Astrocyte (in vitro differentiated cells and primary cell): ENCODE data around the gene MTMR12.

ENCODE experiments used
- CTCF ChIP-seq: IDR thresholded peaks from 2 replicates; pipeline ENCODE4 v1.5.1; 2011; ENCODE audit warnings: low read depth, mild to moderate bottlenecking, inconsistent platforms, low read length, moderate library complexity; ENCODE audit not compliant: insufficient read depth
- EZH2 ChIP-seq: IDR thresholded peaks from 2 replicates; pipeline ENCODE4 v1.6.1; 2012; ENCODE audit warnings: mild to moderate bottlenecking, low read length, inconsistent platforms; ENCODE audit not compliant: insufficient read depth

GRCh38 chr5:32233220-32233695, 79.5 kb downstream of the MTMR12 start:
- TF ChIP-seq CTCF: no peak
- TF ChIP-seq EZH2: no peak
